Stimulated activated CD8-positive, alpha-beta memory T cell treated with anti-CD3 and anti-CD28 coated beads, Interleukin-4, amount 100 ng/mL, for 24 hours (primary cell): ENCODE data around the gene TARP.

ENCODE experiments used
- DNase-seq: peaks from one replicate; pipeline ENCODE4 v3.0.0-alpha.2; 2020; ENCODE audit warnings: low read depth

TARP gene

DNA sequence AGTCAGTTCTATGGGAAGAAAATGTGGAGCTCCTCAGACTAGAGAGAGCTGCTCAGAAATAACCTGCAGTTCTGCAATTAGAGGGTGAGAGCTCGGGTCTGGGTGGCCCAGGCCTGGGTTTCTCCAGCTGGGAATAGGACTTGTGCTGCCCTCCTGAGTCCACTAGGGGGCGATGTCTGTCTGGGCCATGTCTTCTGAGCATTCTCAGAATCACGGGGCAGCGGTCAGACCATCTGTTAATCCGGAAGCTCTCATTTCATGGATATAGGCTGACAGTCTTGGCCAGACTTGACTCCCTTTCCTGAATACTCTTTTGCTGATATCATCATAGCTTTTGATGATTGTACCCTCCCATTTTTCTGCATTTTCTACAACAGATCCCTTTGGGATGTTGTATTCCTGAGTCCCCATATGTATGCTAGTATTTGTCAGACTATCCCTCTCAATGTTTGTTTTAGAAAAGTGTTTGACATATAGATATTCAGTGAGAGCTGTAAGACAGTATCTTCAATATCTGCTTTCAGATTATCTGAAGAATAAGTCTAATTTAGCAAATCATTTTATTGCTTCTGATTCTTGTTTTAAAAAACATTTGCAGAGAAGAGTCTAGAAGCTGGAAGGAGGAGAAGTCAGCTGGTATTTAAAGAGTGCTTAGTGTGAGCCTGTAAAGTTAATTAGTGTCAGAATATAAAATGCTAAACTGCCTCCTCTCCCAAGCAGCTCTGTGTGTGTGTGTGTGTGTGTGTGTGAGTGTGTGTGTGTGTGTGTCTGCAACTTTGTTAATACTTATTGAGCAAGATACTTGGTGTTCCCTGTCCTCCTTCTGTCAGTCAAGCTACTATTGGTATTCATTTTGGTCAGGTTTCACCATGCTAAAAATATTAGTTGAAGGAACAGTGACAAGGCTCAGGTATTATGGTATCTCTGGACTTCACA, 57.4 kb downstream of the TARP start:
- peak; percentile 57 for DNase-seq

DNA sequence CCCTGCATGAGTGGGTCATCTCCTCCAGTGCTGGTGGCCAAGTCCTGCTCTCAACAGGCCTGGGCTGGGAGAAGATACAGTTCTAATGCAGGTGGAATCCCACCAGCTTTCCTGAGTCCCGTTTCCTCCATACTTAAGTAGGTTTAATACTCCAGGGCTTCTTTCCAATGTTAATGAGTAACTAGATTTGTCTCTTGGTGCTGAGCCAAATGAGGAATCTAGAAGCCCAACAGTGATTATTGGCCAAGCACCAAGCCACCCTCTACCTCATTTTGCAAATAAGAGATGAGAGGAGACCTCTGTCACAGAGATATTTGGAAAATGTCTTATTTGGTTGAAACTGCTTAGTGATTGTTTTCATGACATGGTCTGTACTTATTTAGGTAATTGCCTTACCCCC, 58.3 kb downstream of the TARP start:
- DNase-seq: no peak

DNA sequence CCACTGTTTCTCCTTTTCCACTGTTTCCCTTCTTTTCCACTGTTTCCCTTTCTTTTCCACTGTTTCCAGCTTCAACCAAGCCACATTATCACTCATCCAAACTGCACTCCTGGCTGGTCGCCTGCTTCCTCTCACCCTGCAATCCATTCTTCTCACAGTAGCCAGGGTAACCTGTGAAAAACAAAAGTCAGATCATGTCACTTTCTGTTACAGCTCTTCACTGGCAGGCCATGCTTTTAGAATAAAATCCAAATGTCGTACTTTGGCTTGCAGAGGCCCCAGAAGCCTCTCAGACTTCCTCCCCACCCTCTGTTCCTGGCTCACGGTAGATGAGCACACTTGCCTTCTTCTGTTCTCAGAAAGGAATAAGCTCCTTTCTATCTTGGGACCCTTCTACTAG, 61.5 kb downstream of the TARP start:
- DNase-seq: no peak

DNA sequence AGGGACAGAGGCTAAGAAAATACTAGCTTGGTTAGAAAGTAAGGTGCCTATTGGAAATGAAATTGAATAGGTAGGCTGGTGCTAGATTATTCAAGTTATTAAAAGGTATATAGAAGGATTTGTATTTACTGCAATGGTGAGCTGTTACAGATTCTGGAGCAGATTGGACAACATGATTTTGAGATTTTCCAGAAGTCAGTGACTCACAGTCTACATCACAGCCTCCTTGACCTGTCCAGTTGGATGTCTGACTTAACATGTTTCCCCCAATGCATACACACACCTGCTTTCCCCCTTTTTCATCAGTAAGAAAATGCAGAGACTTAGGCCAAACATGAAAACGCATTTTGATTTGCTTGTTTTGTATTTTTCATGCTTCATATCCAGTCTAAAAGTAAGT, 62.0 kb downstream of the TARP start:
- no peak for DNase-seq
